Endothelial cell of hepatic sinusoid (primary cell): ENCODE results near the gene UTP25.
"Not testable (repeated sequence)": the region's sequence is repeated elsewhere in the genome, so short reads cannot be mapped to it uniquely, and the experiment has no call there.

ENCODE experiments used
- in situ Hi-C: cut with HindIII; loops from 2 replicates; pipeline ENCODE4 v1.10.0; 2017; ENCODE audit warnings: low sequenced_read_pairs

UTP25 gene

GRCh38 chr1:209890641-209891330 lies 63.0 kb downstream of the UTP25 start:
- in situ Hi-C loops: no loop called here

DNA sequence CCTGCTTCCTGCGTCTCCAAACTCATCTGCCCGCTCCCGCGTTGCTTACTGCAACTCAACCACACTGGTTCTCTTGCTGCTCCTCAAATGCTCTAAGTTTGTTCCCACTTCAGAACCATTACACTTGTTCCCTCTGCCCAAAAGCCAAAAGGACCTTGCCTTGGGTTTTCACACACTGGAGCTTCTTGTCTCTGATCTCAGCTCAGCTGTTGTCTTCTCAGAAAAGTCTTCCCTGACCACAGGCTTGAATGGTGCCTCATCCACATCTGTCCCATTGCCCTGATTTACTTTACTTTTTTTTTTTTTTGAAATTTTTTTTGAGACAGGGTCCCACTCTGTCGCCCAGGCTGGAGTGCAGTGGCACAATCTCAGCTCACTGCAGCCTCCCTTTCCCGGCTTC lies 66.0 kb downstream of the UTP25 start:
- in situ Hi-C loops: no loop called here

- in situ Hi-C loops: no loop called here
These were observed 67.9 kb downstream of the UTP25 start for GRCh38 chr1:209895709-209896108.

DNA sequence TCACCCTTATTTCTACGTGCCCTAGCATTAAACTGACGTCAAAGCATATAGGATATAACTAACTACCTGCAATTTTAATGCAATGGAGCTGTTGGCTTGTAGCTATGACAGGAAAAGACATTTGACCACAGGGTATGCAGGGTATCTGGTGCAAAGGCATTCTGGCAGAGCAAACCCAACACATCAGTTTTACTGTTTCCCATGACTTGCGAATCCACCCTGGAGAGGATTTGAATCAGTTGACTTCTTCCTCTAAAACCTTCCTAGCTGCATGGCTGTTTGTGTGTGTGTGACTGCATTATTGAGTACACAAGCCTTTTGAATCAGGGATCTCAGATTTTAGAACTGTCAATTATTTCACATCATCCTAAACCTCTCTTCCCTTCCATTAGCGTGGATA lies 68.6 kb downstream of the UTP25 start:
- in situ Hi-C loops: no loop called here

DNA sequence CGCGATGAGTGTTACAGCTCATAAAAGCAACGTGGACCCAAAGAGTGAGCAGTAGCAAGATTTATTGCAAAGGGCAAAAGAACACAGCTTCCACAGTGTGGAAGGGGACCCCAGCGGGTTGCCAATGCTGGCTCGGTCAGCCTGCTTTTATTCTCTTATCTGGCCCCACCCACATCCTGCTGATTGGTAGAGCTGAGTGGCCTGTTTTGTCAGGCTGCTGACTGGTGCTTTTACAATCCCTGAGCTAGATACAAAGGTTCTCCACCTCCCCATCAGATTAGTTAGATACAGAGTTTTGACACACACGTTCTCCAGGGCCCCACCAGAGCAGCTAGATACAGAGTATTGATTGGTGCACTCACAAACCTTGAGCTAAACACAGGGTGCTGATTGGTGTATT lies 70.5 kb downstream of the UTP25 start:
- in situ Hi-C loops: not testable (repeated sequence)

- in situ Hi-C loops: not testable (repeated sequence)
These were observed 71.1 kb downstream of the UTP25 start for GRCh38 chr1:209898851-209899250.

DNA sequence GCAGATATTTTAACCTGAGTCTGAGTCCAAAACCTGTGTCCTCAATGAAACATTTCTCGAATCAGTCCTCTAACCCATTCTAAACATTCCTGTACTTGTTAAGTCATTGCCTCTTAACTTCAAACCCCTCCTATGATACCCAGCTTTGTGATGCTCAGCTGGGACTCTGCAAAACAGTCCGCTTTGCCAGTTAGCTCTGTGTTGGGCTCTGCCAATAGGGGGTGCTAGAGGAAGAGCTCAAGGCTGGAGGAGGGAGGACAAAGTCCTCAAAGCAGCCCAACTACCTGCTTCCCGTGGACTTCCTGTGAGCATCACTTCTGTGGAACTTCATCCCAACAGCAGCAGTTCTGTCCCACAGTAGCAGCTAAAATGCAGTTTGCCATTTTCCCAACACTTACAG lies 72.2 kb downstream of the UTP25 start:
- in situ Hi-C loops: no loop called here

GRCh38 chr1:209900734-209901133 lies 73.0 kb downstream of the UTP25 start:
- in situ Hi-C loops: no loop called here

- in situ Hi-C loops: no loop called here
These were observed 73.4 kb downstream of the UTP25 start for GRCh38 chr1:209901211-209901610.

DNA sequence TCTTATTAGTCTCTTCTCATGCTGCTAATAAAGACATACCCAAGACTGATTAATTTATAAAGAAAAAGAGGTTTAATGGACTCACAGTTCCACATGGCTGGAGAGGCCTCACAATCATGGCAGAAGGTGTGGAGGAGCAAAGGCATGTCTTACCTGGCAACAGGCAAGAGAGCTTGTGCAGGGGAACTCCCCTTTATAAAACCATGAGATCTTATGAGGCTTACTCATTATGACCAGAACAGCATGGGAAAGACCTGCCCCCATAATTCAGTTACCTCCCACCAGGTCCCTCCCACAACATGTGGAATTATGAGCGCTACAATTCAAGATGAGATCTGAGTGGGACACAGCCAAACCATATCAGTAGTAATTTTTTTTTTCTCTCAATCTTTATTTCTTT lies 77.0 kb downstream of the UTP25 start:
- in situ Hi-C loops: not testable (repeated sequence)
